ENCODE measurements around the gene APOBEC3A.
"Not testable (repeated sequence)": the region's sequence is repeated elsewhere in the genome, so short reads cannot be mapped to it uniquely, and the experiment has no call there.

APOBEC3A gene

DNA sequence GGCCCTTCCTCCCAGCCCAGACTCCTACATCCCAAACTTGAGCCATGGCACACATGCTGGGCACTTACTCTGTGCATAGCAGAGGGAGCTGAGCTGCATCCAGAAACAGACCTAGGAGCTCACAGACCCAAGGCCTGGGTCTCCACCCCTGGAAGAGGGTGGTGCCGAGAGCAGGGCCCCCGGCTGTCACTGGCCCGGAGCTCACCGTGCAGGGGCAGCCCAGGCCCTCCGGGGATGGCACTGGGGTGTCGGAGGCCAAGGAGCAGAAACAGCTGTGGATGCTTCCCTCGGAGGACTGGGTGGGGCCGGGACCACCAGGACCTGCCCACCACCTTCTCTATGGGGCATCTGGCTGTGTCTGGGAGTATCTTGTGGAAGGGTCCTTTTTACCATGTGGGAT, 4.3 kb upstream of the APOBEC3A start:
- Histone ChIP-seq H3K4me3 (no peak overlapping the region; a peak in 1 of 20 replicates), H3K4me2 (peak overlapping the region in 8 of 11 experiments; percentile 23 to 91 (median 78); a peak in 12 of 22 replicates), H3K27ac (peak overlapping the region in 8 of 11 experiments; percentile 25 to 82 (median 53); a peak in 14 of 22 replicates), H3K9me3 (replicated peaks in 1 of 11) (no peaks in the 10 kb centered on the region), H3K36me3 (no peaks in the 10 kb centered on the region), H3K27me3 (no peaks in the 10 kb centered on the region), H4K20me1 (no peaks in the 10 kb centered on the region), H3K4me1 (peaks cover 24 to 87% (median 65%) of the 10 kb centered on the region in 10 experiments), H3K9ac (peak overlapping the region in 3 of 11 experiments; percentile 1 to 64 (median 61); a peak in 5 of 22 replicates)
- no peak for TF ChIP-seq Cebpa-rat (IDR thresholded peaks at IDR 0.05)

DNA sequence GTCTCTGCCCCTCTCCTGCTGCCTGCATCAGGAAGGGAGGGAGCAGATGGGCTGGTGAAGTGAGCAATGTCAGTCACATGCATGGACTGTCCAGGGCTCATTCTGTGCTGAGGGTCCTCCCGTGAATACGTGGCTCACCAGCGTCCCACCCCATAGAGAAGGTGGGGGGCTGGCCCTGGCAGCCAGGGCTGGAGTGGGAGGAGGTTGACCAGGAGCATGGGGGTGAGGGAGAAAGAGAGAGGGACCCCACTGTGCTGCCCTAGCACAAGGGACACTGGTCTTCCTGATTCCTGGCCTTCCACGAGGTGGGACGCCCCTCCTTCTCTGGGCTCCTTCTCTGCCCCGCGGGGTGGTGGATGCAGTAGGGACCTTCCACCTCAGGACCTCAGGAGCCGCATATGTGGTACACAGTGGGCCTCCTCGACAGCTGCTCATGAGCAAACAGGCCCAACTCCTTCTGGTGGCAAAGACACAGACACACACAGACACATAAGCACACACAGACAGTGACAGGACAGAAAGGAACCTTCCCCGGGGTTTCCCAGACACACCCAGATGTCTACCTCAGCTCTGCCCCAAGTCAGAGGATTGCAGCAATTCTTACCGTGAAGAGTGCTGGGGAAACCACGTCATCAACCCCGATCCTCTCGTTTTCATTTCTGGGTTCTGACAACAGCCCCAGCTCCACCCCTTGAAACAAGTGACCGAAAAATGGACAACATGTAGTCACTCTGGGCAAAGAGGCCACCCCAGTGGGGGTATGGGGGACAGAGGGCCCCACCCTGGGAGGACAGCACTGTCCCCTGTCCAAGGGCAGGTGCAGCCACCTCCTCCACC, 3.6 kb upstream of the APOBEC3A start:
- Histone ChIP-seq H4K20me1 (no peaks in the 10 kb centered on the region), H3K4me3 (no peak overlapping the region; a peak in 1 of 20 replicates), H3K4me2 (peak overlapping the region in 8 of 11 experiments; percentile 5 to 91 (median 78); a peak in 12 of 22 replicates), H3K36me3 (no peaks in the 10 kb centered on the region), H3K9ac (peak overlapping the region in 3 of 11 experiments; percentile 55 to 64 (median 61); a peak in 8 of 22 replicates), H3K27ac (peak overlapping the region in 9 of 11 experiments; percentile 25 to 82 (median 50); a peak in 17 of 22 replicates), H3K4me1 (peaks cover 24 to 90% (median 70%) of the 10 kb centered on the region in 10 experiments), H3K9me3 (replicated peaks in 1 of 11) (no peaks in the 10 kb centered on the region), H3K27me3 (no peaks in the 10 kb centered on the region)
- TF ChIP-seq Cebpa-rat (IDR thresholded peaks at IDR 0.05): peak in 1 of 11 experiments; percentile 46; a peak in 2 of 22 replicates

DNA sequence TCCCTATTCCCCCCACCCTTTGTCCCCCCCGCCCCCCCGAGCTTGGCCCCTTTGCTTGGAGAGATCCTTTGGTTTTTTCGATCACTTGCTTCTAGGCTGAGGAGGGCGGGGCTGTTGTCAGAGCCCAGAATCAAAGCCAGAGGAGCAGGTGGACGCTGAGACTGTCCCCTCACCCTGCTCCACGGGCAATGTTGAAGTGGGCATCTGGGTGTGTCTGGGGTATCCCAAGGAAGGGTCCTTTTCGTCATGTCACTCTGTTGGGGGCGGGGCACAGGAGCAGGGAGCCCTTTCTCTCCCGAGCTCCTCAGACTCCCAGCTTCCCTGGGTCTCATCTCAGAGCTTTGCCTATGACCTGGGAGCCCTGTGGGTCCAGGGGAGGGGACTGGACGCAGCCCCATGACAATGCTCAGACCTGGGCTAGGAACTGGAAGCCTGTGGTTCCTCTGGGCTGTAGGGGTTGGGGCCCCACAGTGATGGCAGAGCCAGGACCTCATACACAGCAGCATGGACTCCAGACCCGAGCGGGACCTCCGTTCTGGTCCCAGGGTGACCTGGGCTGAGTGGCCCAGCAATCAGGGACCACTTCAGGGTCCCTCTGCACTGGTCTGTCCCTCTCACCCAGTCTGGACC, 2.9 kb upstream of the APOBEC3A start:
- H3K27ac ChIP-seq: peak overlapping the region in 4 of 11 experiments; percentile 10 to 82 (median 70); a peak in 6 of 22 replicates
- H4K20me1 ChIP-seq: no peaks in the 10 kb centered on the region
- H3K4me3 ChIP-seq: no peak overlapping the region
- TF ChIP-seq Cebpa-rat (IDR thresholded peaks at IDR 0.05): no peak
- peak overlapping the region in 1 of 11 experiments; percentile 20; a peak in 2 of 22 replicates for H3K9ac ChIP-seq
- H3K27me3 ChIP-seq: no peaks in the 10 kb centered on the region
- H3K4me1 ChIP-seq: peaks cover 32 to 98% (median 78%) of the 10 kb centered on the region in 10 experiments
- H3K4me2 ChIP-seq: peak overlapping the region in 5 of 11 experiments; percentile 41 to 91 (median 79); a peak in 10 of 22 replicates
- no peaks in the 10 kb centered on the region for H3K36me3 ChIP-seq
- no peaks in the 10 kb centered on the region for H3K9me3 ChIP-seq (replicated peaks in 1 of 11)

DNA sequence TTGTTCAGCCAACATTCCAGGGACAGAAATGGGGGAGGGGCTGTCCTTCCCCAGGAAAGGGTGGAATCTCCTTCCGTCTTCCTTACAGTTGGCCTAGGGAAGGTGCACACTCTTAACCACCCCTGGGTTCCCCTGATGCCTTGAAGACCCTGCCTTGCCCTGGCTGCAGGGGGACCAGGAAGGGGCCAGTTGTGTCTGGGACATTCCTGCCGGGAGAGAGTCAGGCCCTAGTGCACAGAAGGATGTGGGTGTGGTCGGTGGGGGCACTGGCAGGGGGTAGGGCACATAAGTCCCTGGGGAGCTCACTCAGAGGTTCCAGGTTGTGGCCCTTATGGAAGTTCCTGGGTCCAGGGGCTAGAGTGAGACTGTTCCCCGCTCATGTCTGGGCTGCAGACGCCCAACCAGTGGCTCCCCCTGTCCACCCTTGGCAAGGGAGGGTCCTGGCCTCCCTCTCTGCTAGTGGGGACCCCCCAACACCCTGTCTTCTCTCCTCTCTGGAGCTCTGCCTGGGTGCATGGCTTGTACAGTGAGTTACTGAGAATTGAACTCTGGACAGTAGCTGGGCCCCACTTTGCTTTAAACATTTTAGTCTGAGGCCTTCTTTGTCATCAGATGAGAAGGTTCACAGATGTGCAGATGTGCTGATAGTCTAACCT, 2.0 kb upstream of the APOBEC3A start:
- H3K27ac ChIP-seq: peak overlapping the region in 3 of 11 experiments; percentile 61 to 82 (median 80); a peak in 5 of 22 replicates
- H4K20me1 ChIP-seq: no peaks in the 10 kb centered on the region
- H3K4me3 ChIP-seq: no peak overlapping the region
- H3K9me3 ChIP-seq (replicated peaks in 1 of 11): no peaks in the 10 kb centered on the region
- H3K36me3 ChIP-seq: no peaks in the 10 kb centered on the region
- peak overlapping the region in 6 of 11 experiments; percentile 15 to 91 (median 76); a peak in 9 of 22 replicates for H3K4me2 ChIP-seq
- no peaks in the 10 kb centered on the region for H3K27me3 ChIP-seq
- TF ChIP-seq Cebpa-rat (IDR thresholded peaks at IDR 0.05): no peak
- peak overlapping the region in 1 of 11 experiments; percentile 20; a peak in 1 of 22 replicates for H3K9ac ChIP-seq
- peaks cover 37 to 99% (median 83%) of the 10 kb centered on the region in 10 experiments for H3K4me1 ChIP-seq

DNA sequence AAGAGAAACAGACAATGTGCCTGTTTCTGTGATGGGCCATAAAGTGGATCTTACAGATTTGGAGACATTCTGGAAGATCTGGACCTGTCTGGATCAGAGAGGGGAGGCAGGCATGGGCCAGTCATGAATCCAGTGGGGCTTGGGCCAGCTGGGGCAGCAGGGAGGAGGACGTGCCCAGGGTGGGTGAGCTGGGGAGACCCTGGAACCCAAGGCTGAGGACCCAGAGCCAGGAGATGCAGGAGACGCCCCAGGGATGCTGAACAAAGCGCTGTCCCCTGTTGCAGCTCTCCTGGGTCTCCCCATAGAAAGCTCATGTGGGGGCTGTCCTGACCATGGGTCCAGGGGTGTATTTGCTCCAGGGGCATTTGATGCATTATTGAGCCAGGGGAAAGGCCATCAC, 1.5 kb upstream of the APOBEC3A start:
- no peaks in the 10 kb centered on the region for H3K27me3 ChIP-seq
- TF ChIP-seq Cebpa-rat (IDR thresholded peaks at IDR 0.05): no peak
- peak overlapping the region in 1 of 11 experiments; percentile 80; a peak in 1 of 22 replicates for H3K27ac ChIP-seq
- no peak overlapping the region for H3K9ac ChIP-seq
- H3K36me3 ChIP-seq: no peaks in the 10 kb centered on the region
- peaks cover 31 to 93% (median 78%) of the 10 kb centered on the region in 10 experiments for H3K4me1 ChIP-seq
- H3K4me2 ChIP-seq: peak overlapping the region in 5 of 11 experiments; percentile 27 to 91 (median 79); a peak in 9 of 22 replicates
- no peaks in the 10 kb centered on the region for H3K9me3 ChIP-seq (replicated peaks in 1 of 11)
- no peak overlapping the region for H3K4me3 ChIP-seq
- H4K20me1 ChIP-seq: no peaks in the 10 kb centered on the region

DNA sequence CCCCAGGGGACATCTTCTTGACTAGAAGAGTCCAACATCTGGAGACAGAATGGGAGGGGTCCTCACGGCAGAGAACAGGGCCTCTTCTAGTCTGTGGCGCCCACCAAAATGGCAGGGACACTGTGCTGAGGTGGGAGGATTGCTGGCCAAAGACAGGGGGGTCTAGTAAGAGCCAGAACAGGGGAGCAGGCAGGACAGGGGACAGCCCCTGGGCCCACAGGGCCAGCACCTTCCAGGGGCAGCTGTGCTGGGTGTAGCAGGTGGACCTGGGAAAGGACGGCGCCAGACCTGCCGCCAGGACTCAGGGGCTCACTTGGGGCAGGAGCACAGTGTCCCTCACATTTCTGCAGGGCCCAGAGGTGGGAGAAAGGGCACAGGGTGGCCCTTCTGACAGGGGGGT, 858 bp upstream of the APOBEC3A start:
- TF ChIP-seq Cebpa-rat (IDR thresholded peaks at IDR 0.05): no peak
- H4K20me1 ChIP-seq: no peaks in the 10 kb centered on the region
- H3K9ac ChIP-seq: no peak overlapping the region
- H3K36me3 ChIP-seq: no peaks in the 10 kb centered on the region
- no peaks in the 10 kb centered on the region for H3K27me3 ChIP-seq
- no peak overlapping the region for H3K4me3 ChIP-seq
- H3K27ac ChIP-seq: 0 out of 22 replicates have a peak overlapping the region, but pooled peaks of 1 of the 11 experiments have one; percentile 26
- peaks cover 28 to 87% (median 72%) of the 10 kb centered on the region in 10 experiments for H3K4me1 ChIP-seq
- no peaks in the 10 kb centered on the region for H3K9me3 ChIP-seq (replicated peaks in 1 of 11)
- H3K4me2 ChIP-seq: peak overlapping the region in 8 of 11 experiments; percentile 12 to 91 (median 38); a peak in 12 of 22 replicates

- Histone ChIP-seq H3K9me3 (replicated peaks in 1 of 11) (no peaks in the 10 kb centered on the region), H3K4me1 (peaks cover 28 to 77% (median 57%) of the 10 kb centered on the region in 10 experiments), H3K4me2 (peak overlapping the region in 5 of 11 experiments; percentile 56 to 91 (median 76); a peak in 10 of 22 replicates), H3K27me3 (no peaks in the 10 kb centered on the region), H3K4me3 (peak overlapping the region in 2 of 10 experiments; percentile 24 to 44; a peak in 1 of 20 replicates), H3K9ac (peak overlapping the region in 1 of 11 experiments; percentile 46; a peak in 1 of 22 replicates), H4K20me1 (no peaks in the 10 kb centered on the region), H3K27ac (peak overlapping the region in 2 of 11 experiments; percentile 27 to 58; a peak in 2 of 22 replicates), H3K36me3 (no peaks in the 10 kb centered on the region)
- TF ChIP-seq Cebpa-rat (IDR thresholded peaks at IDR 0.05): no peak
Measured at GRCh38 chr22:38957808-38958650, 620 bp downstream of the APOBEC3A start.

DNA sequence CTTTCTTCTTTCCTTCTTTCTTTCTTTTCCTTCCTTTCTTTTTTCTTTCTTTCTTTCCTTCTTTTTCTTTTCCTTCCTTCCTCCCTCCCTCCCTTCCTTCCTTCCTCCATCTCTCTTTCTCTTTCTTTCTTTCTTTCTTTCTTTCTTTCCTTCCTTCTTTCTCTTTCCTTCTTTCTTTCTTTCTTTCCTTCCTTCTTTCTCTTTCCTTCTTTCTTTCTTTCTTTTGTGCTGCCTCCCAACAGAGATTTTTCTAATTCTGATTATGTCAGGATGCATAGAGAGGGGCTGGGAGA, 1.2 kb downstream of the APOBEC3A start:
- peak overlapping the region in 1 of 11 experiments; percentile 46; a peak in 2 of 22 replicates for H3K9ac ChIP-seq
- H3K36me3 ChIP-seq; H4K20me1 ChIP-seq; H3K9me3 ChIP-seq (replicated peaks in 1 of 11); H3K27me3 ChIP-seq: not testable (repeated sequence)
- H3K4me2 ChIP-seq: peak overlapping the region in 6 of 11 experiments; percentile 56 to 91 (median 72); a peak in 11 of 22 replicates
- H3K27ac ChIP-seq: peak overlapping the region in 2 of 11 experiments; percentile 27 to 58; a peak in 2 of 22 replicates
- peaks cover 24 to 77% (median 56%) of the 10 kb centered on the region in 10 experiments for H3K4me1 ChIP-seq
- peak overlapping the region in 2 of 10 experiments; percentile 24 to 44; a peak in 2 of 20 replicates for H3K4me3 ChIP-seq

Measured in BLaER1 treated with 17β-estradiol and CSF1 and Interleukin-3, amounts not matched to agents 10 nM and 100 nM (cell line).